Smooth muscle cell (in vitro differentiated cells): ENCODE measurements around the gene PRKCB. TPM values are rescaled to one million over a fixed set of nuclear protein-coding genes. Genes with fewer than 3 reads are reported as not detected.

Source experiments
- DNase-seq: peaks from one replicate; lab custom pipeline; 2025; ENCODE audit not compliant: unreplicated experiment; lab: John Stamatoyannopoulos, UW
- H2AFZ ChIP-seq: fragments of 200-600 bp; sonication (generic); 2 replicates; pipeline ENCODE4 v1.6.0; 2016; ENCODE audit warnings: antibody characterized with exemption, low read depth, mild to moderate bottlenecking
- H3F3A ChIP-seq: fragments of 200-600 bp; sonication (generic); 2 replicates; pipeline ENCODE4 v1.6.0; 2017; ENCODE audit warnings: antibody characterized with exemption, low read depth
- H3K27ac ChIP-seq: fragments of 200-600 bp; sonication (generic); 2 replicates; pipeline ENCODE4 v1.5.1; 2016; ENCODE audit warnings: low read depth, mild to moderate bottlenecking
- H3K27me3 ChIP-seq: fragments of 200-600 bp; sonication (generic); 2 replicates; pipeline ENCODE4 v1.6.1; 2016; ENCODE audit warnings: low read depth, mild to moderate bottlenecking
- H3K36me3 ChIP-seq: fragments of 200-600 bp; sonication (generic); 2 replicates; pipeline ENCODE4 v1.5.1; 2016; ENCODE audit warnings: low read depth
- H3K4me1 ChIP-seq: fragments of 200-600 bp; sonication (generic); 2 replicates; pipeline ENCODE4 v1.5.1; 2016; ENCODE audit warnings: low read depth
- H3K4me2 ChIP-seq: fragments of 200-600 bp; sonication (generic); 2 replicates; pipeline ENCODE4 v1.6.0; 2016; ENCODE audit warnings: mild to moderate bottlenecking
- H3K4me3 ChIP-seq: fragments of 200-600 bp; sonication (generic); 2 replicates; pipeline ENCODE4 v1.5.1; 2016; ENCODE audit warnings: mild to moderate bottlenecking
- H3K79me2 ChIP-seq: fragments of 200-600 bp; sonication (generic); 2 replicates; pipeline ENCODE4 v1.6.0; 2016; ENCODE audit warnings: low read depth, mild to moderate bottlenecking
- H3K9ac ChIP-seq: fragments of 200-600 bp; sonication (generic); 2 replicates; pipeline ENCODE4 v1.6.0; 2016; ENCODE audit warnings: low read depth
- H3K9me3 ChIP-seq: fragments of 200-600 bp; sonication (generic); replicated peaks from 2 replicates; pipeline ENCODE4 v1.5.1; 2016; ENCODE audit warnings: low read depth
- H4K20me1 ChIP-seq: fragments of 200-600 bp; sonication (generic); 2 replicates; pipeline ENCODE4 v1.6.0; 2016; ENCODE audit warnings: low read depth
- CTCF ChIP-seq: fragments of 200-600 bp; sonication (generic); IDR thresholded peaks from 2 replicates; pipeline ENCODE4 v1.5.1; 2017; ENCODE audit warnings: borderline replicate concordance, mild to moderate bottlenecking, antibody characterized with exemption; ENCODE audit not compliant: insufficient read depth, poor library complexity, severe bottlenecking
- WGBS: methylation state at CpG from one replicate; pipeline ENCODE4 v1.1.7; 2016; ENCODE audit warnings: low lambda C conversion rate; 5-methylcytosine and 5-hydroxymethylcytosine counted together
- polyA plus RNA-seq: library from polyadenylated mRNA; unstranded; fragments of >200 nt; fragmentation: Nextera tagmentation; extraction: Ambion mirVana; gene quantifications from 2 replicates; pipeline ENCODE4 v1.2.1, GENCODE V29; 2016
- total RNA-seq: library from RNA; depleted of rRNA; stranded (reverse); fragments of >200 nt; gene quantifications from 2 replicates; pipeline ENCODE4 v1.2.3, GENCODE V29; 2014

The PRKCB gene
- total and polyA plus RNA-seq, 2 experiments from 2014 or later: 0.36 TPM; not detected in 1

GRCh38 chr16:23807028-23807427 is 28.8 kb upstream of the PRKCB start:
- Histone ChIP-seq H3K9me3 (no peaks in the 10 kb centered on the region), H3K4me1 (no peaks in the 10 kb centered on the region), H3F3A (no peaks in the 10 kb centered on the region), H3K4me2 (no peak overlapping the region), H2AFZ (no peak overlapping the region), H3K27me3 (peaks cover 24% of the 10 kb centered on the region), H3K9ac (no peak overlapping the region), H4K20me1 (no peaks in the 10 kb centered on the region), H3K36me3 (no peaks in the 10 kb centered on the region), H3K4me3 (no peak overlapping the region), H3K79me2 (no peaks in the 10 kb centered on the region), H3K27ac (no peak overlapping the region)
- 64% methylated on average over 1 of the region's 1 CpG for WGBS
- no peak for TF ChIP-seq CTCF
- DNase-seq: no peak

GRCh38 chr16:23821467-23821866 is 14.3 kb upstream of the PRKCB start:
- Histone ChIP-seq H3K27ac (no peak overlapping the region), H3K36me3 (no peaks in the 10 kb centered on the region), H3K4me2 (no peak overlapping the region), H3K79me2 (no peaks in the 10 kb centered on the region), H4K20me1 (no peaks in the 10 kb centered on the region), H3K4me1 (no peaks in the 10 kb centered on the region), H3F3A (no peaks in the 10 kb centered on the region), H3K4me3 (no peak overlapping the region), H3K9me3 (no peaks in the 10 kb centered on the region), H3K27me3 (peaks cover 34% of the 10 kb centered on the region), H3K9ac (no peak overlapping the region), H2AFZ (no peak overlapping the region)
- no peak for TF ChIP-seq CTCF
- 91% methylated on average over 4 of the region's 4 CpGs for WGBS
- no peak for DNase-seq

DNA sequence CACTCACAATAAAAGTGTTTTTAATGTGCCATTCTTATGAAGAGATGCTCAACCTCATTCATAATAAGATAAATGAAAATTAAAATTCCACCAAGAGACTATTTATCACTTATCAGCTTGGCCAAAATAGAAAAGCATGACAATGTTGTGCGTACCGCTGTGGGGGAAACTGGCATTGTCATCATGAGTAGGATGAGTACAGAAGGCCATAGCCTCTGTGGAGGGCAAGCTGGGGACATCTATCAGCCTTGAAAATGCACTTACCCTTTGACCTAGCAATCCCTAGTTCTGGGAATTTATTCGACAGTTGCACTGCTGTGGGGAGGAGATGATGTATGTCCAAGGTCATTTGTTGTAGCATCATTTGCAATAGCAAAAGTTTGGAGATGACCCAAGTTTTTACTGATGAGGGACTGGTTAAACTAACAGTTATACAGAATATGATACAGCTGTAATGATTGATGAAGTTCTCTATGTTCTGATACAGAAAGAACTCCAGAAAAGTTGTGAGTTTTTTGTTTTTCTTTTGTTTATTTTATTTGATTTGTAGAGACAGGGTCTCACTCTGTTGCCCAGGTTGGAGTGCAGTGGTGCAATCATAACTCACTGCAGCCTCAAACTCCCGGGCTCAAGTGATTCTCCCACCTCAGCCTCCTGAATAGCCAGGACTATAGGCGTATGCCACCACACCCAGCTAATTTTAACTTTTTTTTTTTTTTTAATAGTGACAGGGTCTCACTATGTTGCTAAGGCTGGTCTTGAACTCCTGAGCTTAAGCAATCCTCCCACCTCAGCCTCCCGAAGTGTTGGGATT is 13.7 kb upstream of the PRKCB start:
- Histone ChIP-seq H3K4me3 (no peak overlapping the region), H3K9me3 (no peaks in the 10 kb centered on the region), H3K4me1 (no peaks in the 10 kb centered on the region), H3K4me2 (no peak overlapping the region), H2AFZ (no peak overlapping the region), H4K20me1 (no peaks in the 10 kb centered on the region), H3K36me3 (no peaks in the 10 kb centered on the region), H3K27ac (no peak overlapping the region), H3K9ac (no peak overlapping the region), H3K27me3 (peaks cover 30% of the 10 kb centered on the region), H3F3A (no peaks in the 10 kb centered on the region), H3K79me2 (no peaks in the 10 kb centered on the region)
- no peak for DNase-seq
- no peak for TF ChIP-seq CTCF
- WGBS: 89% methylated on average over 6 of the region's 6 CpGs
